GM21390 (cell line): ENCODE measurements around the gene SETD2.
"Not testable (repeated sequence)": the region's sequence is repeated elsewhere in the genome, so short reads cannot be mapped to it uniquely, and the experiment has no call there.

Experiments used
- ATAC-seq: cut with Tn5 transposase; IDR thresholded peaks from one replicate; pipeline ENCODE4 v1.9.1; 2021; ENCODE audit not compliant: unreplicated experiment

SETD2 gene

DNA sequence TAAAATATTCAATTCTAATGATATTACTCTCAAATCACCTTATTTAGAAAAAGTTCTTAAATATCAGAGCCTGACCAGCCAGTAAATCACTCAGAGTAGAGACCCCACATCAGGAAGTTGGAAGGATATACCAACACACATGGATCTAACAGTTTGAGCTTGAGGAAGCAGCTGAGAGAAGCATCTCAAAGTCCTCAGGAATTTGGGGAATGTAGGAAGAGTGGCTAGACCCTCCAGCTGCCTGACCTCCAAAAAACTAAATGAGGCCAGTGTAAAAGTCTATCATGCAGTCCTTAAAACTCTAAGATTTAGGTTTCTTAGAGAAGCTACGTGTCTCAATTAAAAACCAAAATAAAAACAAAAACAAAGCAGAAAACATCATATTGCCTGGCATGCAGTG is 55.4 kb downstream of the SETD2 start:
- ATAC-seq = no peak

- ATAC-seq = no peak
Observed at GRCh38 chr3:47104259-47104658, 59.7 kb downstream of the SETD2 start.

- no peak for ATAC-seq
Observed at GRCh38 chr3:47103619-47104018, 60.3 kb downstream of the SETD2 start.

DNA sequence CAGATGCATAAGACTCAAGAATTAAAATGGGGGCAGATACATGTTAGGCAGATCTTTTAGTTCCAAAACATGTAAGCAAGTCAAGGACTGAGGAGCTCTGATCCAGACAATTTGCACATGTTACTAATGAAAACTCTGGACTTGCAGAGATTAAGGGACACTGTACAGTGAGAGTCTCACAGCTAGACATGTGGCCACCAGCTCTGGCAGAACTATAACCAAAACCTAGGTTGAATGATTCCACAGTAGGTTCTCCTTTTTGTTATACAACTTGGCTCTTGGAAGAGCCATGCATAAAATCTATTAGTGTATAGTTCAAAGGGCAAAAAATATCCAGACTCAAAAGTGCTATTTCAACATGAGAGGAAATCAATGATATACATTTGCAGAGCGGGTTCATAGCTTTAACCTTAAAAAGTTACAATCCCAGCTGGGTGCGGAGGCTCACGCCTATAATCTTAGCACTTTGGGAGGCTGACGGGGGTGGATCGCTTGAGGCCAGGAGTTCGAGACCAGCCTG is 61.8 kb downstream of the SETD2 start:
- no peak for ATAC-seq

GRCh38 chr3:47098910-47099309 is 65.0 kb downstream of the SETD2 start:
- ATAC-seq = no peak

GRCh38 chr3:47097864-47098263 is 66.0 kb downstream of the SETD2 start:
- no peak for ATAC-seq

DNA sequence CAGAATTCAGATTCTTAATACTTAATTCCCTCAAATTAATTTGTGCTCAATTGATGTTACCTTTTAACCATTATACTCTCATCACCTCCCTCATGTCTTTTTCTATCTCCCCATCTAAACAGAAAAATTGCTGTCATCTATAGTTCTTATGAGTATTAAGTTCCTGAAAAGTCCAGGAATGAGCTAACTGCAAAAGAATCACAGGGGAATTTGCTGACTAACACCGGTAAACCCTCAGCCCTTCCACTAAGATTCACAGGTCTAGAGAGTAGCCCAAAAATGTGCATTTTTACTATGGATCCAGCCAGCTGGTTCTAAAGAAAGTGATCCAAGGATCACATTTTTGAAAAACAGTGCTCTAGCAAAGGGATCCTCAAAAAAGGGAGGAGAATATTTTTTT is 67.0 kb downstream of the SETD2 start:
- no peak for ATAC-seq

- ATAC-seq = no peak
Observed at GRCh38 chr3:47092090-47092489, 71.8 kb downstream of the SETD2 start.

DNA sequence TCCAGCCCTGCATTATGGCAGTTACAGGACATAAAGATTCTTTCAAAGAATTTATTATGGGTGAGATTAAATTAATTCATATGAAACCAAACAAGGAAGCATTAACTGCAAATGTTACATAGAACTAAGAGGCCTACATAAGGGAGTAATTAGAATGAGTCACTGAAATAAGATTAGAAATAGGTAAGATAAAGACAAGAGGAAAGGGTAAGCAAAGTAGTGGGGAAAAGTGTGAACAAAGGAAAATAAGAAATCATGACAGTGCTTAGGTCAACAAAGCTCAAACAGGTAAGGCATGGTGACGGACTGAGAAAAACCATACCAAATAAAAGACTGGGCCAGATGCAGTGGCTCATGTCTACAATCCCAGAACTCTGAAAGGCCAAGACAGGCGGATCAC is 74.3 kb downstream of the SETD2 start:
- ATAC-seq = no peak

DNA sequence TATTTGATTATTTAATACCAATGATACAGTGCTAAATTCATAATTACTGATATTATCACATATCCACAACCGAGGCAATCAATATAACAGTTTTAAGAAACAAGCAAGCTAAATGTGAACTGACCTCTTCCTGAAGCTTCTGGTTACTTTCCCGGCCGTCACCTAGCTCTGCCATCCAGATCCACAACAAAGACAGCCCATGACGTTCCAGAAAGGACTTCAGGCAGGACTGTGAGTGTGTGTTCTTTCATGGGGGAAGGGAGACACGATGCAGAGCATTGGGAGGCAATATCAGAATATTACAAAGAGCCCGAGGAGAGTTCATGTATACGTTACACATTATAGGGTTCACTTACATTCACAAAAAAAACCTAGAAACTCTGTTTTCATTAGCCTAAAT is 77.8 kb downstream of the SETD2 start:
- no peak for ATAC-seq

- ATAC-seq = no peak
Observed at GRCh38 chr3:47083786-47084185, 80.1 kb downstream of the SETD2 start.

DNA sequence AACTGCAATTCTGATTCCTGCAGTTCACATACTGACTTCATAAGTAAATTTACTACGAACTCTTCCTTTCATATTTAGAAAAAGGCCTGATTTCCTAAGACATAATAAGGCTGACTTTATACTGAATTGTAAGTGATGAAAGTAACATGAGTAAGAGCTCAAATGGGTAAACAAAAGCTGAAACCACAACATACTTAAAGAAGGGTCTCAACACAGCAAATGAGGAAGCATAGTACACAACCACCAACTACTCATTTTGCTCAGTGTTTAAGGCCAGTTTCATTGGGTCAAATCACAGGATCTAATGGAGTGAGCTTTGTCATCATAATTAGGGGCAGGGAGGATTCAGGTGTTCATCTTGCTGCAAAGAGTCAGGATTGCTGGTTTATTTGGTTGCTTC is 81.4 kb downstream of the SETD2 start:
- no peak for ATAC-seq

DNA sequence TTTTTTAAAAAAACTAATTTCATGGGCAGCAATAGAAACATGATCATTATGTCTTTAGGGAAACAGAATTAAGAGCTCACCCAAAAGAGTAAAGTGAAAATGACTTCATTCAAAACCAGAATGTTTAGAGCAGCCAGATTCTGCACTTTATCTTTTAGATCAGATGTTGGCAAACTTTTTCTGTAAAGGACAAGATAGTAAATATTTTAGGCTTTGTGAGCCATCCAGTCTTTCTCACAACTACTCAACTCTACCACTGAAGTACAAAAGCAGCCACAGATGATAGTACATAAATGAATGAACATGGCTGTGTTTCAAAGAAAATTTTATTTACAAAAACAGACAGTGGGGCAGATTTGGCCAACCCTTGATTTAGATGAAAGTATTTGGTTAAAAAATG is 84.5 kb downstream of the SETD2 start:
- no peak for ATAC-seq

GRCh38 chr3:47073685-47074084 is 90.2 kb downstream of the SETD2 start:
- no peak for ATAC-seq

DNA sequence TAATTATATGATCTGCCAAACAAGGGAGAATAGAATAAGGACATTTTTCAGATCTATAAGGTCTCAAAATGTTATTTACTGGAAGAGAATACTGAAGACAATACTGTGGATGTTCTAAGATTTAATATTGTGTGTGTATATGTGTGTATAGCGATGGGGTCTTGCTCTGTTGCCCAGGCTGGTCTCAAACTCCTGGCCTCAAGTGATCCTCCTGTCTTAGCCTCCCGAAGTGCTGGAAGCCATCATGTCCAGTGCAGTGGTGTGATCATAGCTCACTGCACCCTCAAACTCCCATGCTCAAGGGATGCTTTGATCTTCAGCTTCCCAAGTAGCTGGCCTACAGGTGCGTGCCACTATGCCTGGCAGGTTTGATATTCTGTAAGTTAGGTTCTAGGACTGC is 93.1 kb downstream of the SETD2 start:
- ATAC-seq = no peak

DNA sequence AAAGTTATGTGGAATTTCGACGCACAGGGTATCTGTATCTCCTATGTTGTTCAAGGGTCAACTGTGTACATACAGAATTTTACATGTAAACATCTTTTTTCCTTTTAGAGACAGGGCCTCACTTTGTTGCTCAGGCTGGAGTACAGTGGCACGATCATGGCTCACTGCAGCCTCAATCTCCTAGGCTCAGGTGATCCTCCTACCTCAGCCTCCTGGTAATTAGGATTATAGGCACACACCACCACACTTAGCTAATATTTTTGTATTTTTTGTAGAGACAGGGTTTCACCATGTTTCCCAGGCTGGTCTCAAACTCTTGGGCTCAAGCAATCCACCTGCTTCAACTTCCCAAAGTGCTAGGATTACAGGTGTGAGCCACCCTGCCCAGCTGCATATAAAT is 97.7 kb downstream of the SETD2 start:
- not testable (repeated sequence) for ATAC-seq

GRCh38 chr3:47065681-47066080 is 98.2 kb downstream of the SETD2 start:
- ATAC-seq = no peak

- ATAC-seq = no peak
Observed at GRCh38 chr3:47065058-47065457, 98.9 kb downstream of the SETD2 start.

GRCh38 chr3:47057212-47057671 is 106.7 kb downstream of the SETD2 start:
- ATAC-seq = no peak

- no peak for ATAC-seq
Observed at GRCh38 chr3:47056705-47057104, 107.2 kb downstream of the SETD2 start.

GRCh38 chr3:47054412-47054811 is 109.5 kb downstream of the SETD2 start:
- no peak for ATAC-seq

DNA sequence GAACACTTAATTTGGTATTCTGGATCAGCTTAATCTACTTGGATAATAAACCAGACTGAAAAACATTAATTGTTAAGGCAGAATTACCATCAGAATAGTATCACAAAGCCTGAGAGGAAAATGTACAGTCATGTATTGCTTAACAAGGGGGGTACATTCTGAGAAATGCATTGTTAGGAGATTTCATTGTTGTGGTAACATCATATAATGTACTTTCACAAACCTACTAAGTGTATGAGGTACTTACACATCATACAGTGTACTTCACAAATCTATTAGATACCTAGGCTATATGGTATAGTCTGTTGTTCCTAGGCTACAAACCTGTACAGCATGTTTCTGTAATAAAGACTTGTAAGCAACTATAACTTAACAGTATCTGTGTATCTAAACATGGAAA is 116.2 kb downstream of the SETD2 start:
- ATAC-seq = no peak

- no peak for ATAC-seq
Observed at GRCh38 chr3:47047069-47047468, 116.8 kb downstream of the SETD2 start.
